MM.1S (cell line): ENCODE data around the gene GLI1.

Experiments used
- CTCF ChIP-seq: fragments of 300-600 bp; sonication (generic); IDR thresholded peaks from 2 replicates; pipeline ENCODE4 v1.5.1; 2016; ENCODE audit warnings: antibody characterized with exemption, low read length, mixed read lengths
- EZH2 ChIP-seq: fragments of 300-600 bp; sonication (generic); optimal IDR thresholded peaks from 2 replicates; pipeline ENCODE3; 2017; ENCODE audit warnings: low read depth, mild to moderate bottlenecking, antibody characterized with exemption, low read length, mixed read lengths

- no peak for TF ChIP-seq EZH2
- TF ChIP-seq CTCF = no peak
Measured at GRCh38 chr12:57419495-57419894, 40.1 kb upstream of the GLI1 start.
